Measurements from ENCODE around the gene SGPL1.
"Not testable (repeated sequence)": the region's sequence is repeated elsewhere in the genome, so short reads cannot be mapped to it uniquely, and the experiment has no call there.

Gene SGPL1

DNA sequence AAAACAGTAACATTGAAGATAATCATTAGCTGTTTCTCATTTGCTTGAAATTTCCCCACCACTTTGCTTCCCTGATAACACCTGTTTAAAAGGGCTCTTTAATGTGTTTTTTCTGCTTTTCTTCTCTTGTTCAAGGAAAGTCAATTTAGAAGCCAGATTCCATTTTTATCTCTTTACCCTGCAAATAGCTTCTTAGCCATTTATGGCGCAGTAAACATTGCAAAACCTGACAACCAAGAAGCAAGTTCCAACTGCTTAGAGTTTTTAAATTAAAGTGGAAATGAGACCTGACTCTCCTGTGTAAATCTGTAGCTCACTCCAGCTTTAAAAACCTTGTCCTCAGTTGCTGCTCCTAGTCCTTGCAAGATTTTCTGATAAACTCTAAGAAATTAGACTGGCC is 30.1 kb downstream of the SGPL1 start:
- no peak for ATAC-seq

DNA sequence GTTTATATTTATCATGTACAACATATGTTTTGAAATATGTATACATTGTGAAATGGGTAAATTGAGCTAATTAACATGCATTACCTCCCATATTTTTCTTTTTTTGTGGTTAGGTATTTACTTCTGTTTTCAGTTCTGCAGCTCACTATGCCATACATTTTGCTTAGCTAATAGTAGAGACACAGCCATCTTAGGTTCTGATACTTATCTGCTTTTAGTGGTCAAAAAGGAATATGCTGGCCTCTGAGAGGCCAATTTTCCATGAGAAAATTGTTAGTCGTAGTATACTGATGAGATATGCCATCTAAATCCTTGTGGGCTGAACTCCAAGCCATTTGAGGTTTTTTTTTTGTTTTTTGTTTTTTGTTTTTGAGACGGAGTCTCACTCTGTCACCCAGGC is 31.0 kb downstream of the SGPL1 start:
- ATAC-seq: no peak

DNA sequence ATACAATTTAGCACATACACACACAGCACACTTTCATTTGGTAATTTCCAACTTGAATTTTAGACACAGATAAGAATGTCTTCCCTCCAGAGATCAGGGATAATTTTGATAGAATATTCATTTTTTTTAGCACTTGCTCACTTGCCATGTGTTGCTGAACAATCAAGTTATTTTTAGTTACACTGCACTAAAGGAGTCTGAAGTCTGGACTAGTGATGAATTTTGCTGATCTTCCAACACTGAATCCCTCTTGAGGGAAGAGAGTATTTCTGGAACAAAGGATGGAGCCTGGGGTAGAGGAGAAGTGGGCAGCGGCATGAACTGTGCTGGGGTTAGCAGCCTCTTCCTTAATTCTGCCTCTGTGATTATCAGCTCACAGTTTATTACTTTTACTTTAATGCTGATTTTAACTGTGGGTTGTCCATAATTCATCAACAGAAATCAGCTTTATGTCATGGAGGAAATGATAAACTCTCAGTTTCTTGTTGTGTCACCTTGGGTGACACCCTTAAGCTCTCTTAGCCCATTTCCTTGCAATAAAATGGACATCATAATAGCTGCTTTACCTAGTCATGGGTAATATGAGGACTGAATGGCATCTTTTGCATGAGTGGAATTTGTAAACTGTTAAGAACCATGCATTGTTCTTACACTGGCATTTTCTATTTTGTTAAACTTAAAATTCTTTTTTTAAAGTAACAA is 32.1 kb downstream of the SGPL1 start:
- peak in 1 of 2 donors; percentile 27 for ATAC-seq

DNA sequence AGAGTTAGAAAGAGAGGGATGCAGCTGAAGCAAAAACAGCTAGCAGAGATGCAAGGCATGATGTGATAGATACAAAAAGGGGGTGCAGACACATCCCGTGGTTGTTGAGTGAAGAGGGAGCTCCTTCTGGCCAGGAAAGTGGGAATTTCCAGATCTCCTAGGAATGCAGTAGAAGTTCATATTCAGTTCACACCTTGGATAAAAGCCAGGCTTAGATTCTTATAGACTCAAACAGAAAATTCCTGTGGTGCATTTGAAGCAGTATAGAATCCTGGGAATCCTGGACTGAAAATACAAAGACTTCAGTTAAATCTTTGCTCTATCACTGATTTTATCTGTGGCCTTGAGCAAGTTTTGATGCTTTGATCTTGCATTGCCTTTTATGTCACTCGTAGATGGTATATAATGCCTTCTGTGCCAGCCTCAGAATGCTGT is 33.9 kb downstream of the SGPL1 start:
- ATAC-seq: no peak

DNA sequence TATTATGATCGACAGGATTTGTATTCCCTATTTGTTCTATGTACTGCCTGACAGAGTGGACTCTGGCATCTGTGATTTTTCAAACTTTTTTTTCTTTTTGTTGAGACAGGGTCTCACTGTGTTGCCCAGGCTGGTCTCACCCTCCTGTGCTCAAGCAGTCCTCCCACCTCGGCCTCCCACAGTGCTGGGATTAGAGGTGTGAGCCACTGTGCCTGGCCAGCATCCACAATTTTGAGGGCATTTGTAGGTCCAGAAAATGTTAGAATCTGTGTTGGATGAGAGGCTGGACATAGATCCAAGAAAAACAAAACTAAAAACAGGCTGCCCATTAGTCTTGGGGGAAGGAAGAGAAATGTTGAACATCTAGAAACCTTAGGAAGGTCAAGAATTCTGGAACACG is 34.3 kb downstream of the SGPL1 start:
- no peak for ATAC-seq

DNA sequence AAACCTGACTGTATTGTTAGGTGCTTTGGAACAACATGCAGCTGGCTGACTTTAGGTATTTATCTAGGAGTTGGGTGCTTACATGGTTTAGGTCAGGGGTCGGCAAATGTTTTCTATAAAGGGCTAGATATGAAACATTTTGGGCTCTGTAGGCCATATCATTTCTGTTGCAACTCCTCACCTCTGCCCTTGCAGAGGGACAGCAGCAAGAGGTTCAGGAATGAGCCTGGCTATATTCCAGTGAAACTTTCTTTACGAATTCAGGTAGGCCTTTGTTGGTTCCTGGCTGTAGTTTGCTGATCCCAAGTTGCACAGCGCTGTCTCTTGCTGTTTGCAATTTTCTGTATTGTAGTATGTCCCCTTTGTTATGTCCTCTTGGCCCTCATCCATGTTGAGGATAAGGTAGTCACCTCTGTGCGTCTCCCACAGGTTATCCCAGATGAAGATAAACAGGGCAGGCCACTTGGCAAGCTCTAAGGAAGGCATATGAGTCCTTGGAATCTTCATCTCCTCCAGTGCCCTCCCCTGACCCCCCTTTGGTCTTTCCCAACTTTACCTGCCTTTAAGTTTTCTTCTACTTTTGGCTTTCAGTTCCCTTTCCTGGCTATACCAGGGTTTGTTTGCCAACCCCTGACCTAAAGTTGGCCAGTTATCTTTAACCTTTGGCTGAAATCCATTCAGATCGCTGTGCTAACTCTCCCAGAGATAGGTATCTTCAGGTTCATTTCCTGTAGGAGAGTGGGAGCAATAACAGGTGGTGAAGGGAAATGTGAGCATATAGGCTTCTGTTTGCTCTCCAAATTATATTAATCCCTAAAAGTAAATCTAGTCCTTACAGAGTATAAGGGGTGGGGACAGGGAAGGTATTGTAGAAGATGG is 36.1 kb downstream of the SGPL1 start:
- no peak for ATAC-seq

DNA sequence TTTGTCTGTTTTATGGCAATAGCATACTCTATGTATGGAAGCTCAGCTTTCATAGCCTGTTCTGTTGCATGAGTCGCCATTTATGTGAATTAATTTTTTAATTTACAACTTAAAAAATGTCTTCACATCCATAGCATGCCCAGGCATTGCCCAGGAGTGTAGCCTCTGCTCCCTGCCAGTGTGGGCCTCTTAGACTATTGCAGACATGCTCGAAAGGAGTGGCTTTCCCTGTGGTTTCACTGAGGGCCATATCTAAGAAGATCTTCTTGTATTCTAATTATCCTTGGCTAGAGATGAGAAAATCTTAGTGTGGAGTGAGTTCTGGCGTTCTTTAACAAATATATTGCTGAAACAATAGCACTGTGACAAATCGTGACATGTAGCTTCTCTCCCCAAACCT is 37.3 kb downstream of the SGPL1 start:
- ATAC-seq: no peak

DNA sequence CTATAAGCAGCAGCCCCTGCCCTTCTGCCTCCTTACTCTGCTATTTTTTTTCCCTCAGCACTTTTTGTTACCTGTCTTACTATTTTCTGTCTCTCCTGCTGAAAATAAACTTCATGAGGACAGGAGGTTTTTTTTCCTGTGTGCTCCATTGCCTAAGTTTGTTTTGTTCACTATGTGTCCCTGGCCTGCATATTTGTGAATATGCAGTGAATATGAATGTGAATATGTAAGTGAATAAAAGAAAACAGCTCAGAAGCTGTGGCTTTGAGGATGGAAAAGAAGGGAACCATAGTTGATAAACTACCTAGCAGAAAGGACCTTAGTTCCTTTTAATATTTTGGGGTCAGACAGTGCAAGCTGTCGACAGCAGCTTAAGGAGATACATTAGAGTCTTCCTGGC is 37.7 kb downstream of the SGPL1 start:
- ATAC-seq: no peak

DNA sequence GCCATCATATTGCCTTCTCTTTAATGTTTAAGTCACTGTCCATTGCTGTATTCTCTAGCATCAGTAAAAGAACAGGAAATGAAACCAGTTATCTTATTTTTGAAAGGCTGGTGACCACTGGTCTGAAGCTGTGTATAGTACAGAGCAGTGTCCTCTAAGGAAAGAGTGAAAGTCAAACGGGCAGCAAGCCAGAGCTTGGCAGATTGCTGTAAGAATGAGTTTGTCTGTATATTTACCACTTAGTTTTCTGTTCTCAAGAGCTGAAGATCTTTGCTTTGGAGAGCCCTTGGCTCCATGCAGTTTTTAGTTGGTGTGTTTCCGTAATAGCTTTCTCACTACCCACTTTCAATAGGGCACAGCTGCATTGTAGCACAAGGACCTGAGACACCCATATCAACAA is 40.7 kb downstream of the SGPL1 start:
- ATAC-seq: no peak

DNA sequence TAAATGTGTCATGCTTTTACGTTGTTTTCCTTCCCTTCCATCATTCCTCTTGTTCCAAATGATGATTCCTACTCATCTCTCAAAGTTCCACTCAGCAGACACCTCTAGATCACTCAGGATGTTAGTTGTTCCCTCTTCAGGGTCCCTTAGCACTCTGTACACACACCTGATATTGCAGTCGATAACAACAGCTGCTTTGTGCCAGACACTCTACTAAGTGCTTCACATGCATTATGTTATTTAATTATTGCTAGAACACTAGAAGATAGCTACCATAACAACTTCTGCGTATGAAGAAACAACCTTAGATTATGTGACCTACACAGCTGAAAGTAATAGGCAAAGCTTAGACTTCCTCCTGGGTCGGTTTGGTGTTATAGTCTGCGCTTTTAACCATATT is 43.0 kb downstream of the SGPL1 start:
- no peak for ATAC-seq

DNA sequence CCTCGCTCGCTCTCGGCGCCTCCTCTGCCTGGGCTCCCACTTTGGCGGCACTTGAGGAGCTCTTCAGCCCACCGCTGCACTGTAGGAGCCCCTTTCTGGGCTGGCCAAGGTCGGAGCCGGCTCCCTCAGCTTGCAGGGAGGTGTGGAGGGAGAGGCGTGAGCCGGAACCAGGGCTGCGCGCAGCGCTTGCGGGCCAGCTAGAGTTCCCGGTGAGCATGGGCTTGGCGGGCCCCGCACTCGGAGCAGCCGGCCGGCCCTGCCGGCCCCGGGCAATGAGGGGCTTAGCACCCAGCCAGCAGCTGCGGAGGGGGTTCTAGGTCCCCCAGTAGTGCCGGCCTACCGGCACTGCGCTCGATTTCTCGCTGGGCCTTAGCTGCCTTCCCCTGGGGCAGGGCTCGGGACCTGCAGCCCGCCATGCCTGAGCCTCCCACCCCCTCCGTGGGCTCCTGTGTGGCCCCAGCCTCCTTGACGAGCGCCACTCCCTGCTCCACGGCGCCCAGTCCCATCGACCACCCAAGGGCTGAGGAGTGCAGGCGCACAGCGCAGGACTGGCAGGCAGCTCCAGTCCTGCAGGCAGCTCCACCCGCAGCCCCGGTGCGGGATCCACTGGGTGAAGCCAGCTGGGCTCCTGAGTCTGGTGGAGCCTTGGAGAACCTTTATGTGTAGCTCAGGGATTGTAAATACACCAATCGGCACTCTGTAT is 45.9 kb downstream of the SGPL1 start:
- not testable (repeated sequence) for ATAC-seq

DNA sequence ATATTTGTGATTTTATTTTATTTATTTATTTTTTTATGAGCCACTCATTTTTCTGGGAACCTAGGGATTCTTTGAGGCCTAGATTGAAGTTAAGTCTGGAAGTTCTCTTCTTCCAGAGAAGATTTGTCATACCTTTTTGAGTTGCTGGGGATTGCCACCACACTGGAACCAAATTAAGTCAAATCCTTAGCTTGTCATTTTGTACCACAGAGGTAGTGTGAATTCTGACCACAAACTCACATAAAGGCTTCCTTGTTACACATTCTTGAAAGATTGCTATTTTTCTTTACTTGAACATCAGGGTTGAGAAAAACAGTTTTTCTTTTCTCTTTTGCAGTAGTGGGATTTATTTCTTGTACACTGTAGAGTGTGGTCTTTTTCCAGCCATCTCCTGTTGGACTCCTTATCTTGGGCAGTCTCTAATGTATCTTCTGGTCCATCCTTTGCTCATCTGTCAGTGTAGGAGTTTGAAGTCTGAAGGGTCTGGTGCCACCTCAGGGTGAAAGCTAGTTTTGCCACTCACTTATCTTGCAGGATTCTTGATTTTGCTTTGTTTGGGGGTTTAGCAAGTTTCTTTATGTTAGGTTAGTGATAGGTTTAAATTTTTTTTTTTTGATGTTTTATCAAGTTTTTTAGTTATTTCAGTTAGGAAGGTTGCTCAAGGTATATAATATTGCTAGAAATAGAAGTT is 47.9 kb downstream of the SGPL1 start:
- no peak for ATAC-seq

DNA sequence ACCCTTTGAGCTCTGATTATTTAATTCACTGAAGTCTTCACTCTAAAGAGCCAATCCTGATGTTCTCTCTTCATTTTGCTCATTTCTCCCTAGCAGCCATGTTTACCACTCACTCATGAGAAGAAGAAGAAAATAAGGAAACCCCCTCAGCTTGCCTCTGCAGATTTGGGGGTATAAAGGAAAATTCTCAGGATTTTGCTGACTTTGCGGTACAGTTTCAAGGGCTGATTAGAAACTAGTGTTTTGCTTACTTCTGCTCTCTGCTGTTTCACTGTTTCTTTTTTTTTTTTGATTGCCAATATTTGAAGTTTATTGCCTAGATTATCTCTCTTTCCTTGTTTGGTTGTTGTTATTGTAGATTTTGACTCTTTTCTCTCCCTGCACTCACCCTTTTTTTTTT is 49.2 kb downstream of the SGPL1 start:
- ATAC-seq: no peak

DNA sequence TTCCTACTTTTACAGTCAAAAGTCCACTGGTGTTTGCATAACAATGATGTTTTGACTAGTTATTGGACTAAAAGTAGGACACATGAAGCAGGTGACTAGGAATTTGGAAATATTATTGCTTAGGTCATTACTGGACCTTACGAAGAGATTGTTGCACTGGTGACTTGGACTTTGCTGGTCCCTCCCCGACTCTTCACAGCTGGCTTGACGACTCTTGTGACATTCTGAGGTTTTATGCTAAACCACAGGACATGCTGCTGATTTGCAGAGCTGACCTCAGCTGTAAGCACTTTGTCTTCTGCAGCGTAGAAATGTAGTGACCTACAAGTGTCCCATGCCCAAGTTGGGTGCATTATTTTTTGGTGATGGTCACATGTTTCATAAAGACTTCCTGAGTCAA is 50.7 kb downstream of the SGPL1 start:
- ATAC-seq: no peak

DNA sequence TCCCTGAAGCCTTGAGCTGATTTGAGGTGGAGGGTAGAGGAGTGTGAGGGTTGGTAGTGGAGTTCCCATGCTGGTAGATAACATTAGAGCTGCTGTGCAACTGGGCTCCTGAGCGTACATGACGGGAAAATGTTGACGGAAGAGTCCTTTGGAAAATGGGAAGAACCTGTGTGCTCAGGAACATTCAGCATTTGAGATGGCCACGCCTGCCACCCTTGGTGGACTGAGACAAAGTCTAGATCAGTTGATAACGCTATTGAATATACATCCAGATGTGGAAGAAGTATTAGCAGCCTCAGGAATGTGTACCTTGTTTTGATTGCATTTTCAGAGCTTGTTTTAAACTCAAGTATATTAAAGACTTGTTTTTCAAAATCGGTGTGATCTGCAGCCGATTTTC is 56.5 kb downstream of the SGPL1 start:
- ATAC-seq: no peak

DNA sequence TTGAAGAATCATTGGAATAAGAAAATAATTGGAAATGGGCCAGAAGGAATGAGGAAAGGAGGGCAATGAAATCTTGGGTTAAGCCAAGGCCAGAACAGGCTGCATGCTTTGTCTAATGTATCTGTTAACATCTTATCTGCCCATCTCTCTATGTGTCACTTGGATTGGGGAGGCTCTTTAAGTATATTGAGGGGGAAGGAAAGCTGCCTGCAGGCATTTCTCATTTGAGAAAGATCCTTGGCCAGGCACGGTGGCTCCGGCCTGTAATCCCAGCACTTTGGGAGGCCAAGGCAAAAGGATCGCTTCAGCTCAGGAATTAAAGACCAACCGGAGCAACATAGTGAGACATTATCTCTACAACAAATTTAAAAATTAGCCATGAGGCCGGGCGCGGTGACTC is 58.3 kb downstream of the SGPL1 start:
- no peak for ATAC-seq

DNA sequence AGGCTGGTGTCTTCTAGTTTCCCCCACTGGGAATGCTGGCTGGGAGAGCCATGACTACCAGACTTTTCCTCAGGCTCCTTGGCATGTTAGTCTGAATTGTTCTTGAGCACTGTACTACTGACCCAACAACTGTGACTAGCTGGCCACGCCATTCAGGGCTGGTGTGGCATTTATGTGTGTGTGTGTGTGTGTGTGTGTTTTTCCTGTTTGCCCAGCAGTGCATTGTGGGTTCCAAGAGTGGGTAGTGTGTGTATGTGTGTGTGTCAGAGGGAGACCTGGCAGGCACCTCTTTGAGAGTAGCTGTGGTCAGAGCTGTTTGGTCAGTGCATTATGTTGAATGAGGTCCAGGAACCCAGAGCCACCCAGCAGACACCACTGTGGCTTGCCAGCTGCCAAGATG is 63.5 kb downstream of the SGPL1 start:
- no peak for ATAC-seq

DNA sequence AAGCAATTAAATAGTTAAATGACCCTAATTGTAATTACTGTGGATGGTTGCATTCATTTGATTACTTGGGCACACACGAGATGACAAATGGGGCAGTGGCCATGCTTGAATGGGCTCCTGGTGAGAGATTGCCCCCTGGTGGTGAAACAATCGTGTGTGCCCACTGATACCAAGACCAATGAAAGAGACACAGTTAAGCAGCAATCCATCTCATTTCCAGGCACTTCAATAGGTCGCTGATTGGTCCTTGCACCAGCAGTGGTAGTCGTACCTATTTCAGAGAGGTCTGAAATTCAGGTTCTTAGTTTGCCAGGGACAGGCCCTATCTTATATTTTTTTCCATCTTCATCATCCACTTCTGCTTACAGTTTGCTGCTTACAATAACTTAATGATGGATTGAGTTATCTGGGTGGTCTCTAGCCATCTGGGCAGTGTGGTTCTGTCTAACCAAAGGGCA is 64.4 kb downstream of the SGPL1 start:
- peak; percentile 90 to 92 for ATAC-seq

DNA sequence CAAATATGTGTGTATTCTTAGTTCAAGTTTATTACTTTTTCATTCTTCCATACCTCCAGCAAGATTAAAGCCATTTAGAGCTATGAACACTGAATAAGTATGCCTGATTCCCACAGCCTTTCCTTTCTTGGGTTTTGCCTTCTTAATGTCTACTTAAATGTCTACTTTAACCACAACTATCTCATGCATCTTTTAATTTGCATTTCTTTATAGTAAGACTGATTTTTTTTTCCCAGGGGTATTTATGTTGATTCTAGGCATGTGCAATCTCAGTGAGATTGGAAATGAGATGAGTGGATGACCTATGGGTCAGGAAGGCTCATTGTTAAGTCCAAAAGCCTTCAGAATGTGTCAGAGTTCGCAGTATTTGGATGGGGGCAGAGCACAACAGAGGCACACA is 69.0 kb downstream of the SGPL1 start:
- ATAC-seq: no peak

DNA sequence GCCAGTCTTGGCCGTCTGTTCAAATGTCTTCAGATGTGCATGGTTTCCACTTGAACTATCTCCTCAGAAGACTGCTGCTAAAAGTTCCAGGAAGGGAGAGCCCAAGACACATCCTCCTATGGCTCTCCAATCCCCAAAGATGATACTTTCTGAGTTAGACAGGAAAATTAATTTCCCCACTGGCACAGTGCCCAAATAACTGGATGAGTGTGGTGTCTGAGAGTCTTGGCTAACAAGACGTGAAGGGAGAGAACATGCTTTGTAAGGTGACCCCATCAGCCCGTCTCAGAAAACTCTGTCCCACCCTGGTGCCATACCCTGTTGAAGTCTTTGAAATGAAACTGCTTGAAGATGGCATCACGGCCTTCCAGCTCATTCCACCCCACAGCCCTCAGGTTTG is 69.7 kb downstream of the SGPL1 start:
- no peak for ATAC-seq

DNA sequence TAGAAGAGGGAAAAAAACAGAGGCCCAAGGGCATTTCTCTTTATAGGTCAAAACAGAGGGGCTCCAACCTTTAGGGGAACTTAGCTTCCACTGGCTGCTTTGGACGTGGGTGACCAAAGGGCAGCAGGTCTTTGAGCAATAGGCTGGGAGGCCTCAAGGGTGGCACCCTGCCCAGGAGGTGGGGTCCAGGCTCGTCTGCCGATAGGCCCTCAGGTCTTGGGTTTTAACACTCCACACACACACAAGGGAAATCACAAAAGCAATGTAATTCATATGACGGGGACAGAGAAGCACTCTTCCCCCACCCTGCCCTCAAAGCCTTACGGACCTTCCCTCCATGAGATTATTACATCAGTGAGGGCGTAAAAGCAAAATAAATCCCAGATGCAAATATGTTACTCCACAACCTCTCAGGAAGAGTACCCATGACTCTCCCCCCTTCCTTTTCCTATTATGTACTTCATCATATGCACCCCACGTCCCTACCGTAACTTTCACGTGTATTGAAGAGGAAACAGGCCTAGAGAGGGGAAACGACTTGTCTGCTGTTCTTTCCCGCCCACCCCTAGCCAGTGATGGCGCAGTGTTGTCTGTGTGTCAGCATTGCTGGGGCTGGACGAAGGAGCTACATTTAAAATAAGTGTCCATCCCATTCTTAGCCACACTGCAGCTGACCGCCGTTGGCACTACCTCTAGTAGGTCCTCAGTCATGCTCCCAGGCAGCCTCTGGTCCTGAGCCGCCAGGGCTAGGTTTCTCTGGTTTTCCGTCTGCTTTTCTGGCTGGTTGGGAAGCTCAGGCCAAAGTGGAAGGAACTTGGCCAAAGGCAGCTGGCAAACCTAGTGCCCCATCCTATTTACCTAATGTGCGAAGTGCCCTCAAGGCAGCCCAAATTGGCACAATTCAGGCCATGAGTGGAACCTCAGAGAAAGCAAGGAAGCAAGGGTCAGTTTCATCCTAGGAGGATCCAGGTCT is 70.5 kb downstream of the SGPL1 start:
- no peak for ATAC-seq
